HG03342 (cell line): ENCODE data around the gene TMEM254.
A peak's percentile ranks its signal among the peaks of the same experiment; 100 is the strongest.
"Not testable (repeated sequence)": the region's sequence is repeated elsewhere in the genome, so short reads cannot be mapped to it uniquely, and the experiment has no call there.

Source experiments
- ATAC-seq: cut with Tn5 transposase; IDR thresholded peaks from one replicate; pipeline ENCODE4 v1.9.1; 2021; ENCODE audit warnings: mild to moderate bottlenecking, moderate library complexity; ENCODE audit not compliant: unreplicated experiment

The TMEM254 gene, protein sequence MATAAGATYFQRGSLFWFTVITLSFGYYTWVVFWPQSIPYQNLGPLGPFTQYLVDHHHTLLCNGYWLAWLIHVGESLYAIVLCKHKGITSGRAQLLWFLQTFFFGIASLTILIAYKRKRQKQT

DNA sequence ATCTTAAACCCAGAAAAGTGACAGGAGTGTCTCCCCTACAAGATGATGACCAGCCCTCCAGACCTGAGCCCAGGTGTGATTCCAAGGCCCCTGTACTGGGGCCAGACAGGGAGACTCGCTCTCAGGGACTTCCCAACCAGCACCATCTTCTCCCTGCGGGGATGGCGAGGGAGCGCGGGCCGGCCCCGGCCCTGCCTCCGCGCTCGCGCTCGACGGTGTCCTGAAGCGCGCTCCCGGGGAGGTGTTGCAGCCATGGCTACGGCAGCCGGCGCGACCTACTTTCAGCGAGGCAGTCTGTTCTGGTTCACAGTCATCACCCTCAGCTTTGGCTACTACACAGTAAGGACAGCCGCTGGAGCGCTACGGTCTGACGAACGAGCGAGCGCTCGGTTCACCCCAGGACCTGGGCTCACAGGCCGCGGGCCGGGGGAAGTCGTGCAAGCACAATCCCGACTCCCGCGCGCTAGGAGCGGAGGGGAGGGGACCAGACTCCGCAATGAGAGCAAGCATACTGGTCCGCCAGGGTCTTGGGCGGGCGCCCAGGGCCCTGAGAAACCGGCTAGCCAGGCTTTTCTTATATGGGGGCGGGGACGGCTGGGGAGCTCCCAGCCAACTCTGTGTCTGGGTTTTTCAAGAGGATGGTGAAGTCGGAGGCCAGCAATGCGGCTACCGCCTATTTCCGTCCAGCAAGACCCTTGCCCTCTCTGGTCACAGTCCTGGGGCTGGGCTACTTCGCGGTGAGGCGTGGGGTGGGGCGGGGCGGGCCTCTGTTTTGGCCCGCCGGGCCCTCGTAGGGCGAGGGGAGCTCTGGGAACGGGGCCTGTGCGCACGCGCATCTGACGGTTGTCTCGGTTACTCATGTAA is at the start of gene TMEM254:
Gene TMEM254 (plus strand): TSS at position 218 of the 864 bp plus-strand sequence. CDS start 35 bp downstream, at position 253.
- ATAC-seq = peak; percentile 92

DNA sequence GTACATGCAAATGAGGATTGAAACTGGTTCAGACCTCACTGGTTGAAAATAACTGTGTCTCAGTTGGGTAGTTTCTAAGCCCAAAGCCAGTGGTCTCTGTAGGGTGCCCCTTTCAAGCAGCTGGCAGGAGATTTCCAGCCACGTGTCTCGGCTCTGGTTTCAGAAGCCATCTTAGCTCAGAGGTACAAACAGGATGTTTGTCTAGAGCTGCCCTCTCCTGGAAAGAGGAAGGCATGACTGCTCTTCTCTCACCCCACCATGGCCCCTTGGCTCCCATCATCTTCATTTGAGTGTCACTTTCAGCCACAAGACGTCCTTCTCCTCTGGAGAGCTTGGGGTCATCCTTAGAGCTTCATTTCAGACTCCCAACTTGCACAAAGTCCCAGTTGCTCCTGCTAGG is 49.3 kb upstream of the TMEM254 start:
- peak; percentile 82 for ATAC-seq

DNA sequence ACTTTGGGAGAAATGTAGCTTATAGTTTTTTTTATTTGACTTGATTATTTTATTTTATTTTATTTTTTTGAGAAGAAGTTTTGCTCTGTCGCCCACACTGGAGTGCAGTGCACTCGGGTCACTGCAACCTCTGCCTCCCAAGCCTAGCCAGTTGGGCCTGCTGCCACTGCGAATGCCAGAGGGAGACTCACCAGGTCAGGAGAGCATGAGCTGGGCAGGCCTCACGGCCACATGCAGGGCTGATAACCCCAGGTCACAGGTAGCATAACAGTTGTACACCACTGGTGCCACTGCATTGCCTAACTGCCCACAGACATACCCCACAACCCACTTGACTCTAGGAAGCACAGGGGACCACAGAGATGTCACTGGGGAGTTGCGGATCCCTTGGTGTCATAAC is 48.6 kb upstream of the TMEM254 start:
- not testable (repeated sequence) for ATAC-seq

DNA sequence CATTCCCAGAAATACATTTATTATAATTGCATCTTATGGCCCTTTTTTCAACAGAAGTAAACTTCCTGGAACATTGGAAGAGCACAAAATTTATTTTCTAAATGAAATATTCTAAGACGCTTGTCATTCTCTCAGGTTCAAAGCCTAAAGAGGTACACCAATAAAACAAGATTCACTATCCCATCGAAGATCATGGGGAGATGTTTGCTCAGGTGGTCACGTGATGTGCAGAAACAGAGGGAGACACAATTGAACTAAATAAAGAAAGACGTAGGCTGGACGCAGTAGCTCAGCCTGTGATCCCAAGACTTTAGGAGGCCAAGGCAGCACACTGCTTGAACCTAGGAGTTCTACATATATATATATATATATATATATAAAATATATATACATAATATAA is 46.0 kb upstream of the TMEM254 start:
- no peak for ATAC-seq

DNA sequence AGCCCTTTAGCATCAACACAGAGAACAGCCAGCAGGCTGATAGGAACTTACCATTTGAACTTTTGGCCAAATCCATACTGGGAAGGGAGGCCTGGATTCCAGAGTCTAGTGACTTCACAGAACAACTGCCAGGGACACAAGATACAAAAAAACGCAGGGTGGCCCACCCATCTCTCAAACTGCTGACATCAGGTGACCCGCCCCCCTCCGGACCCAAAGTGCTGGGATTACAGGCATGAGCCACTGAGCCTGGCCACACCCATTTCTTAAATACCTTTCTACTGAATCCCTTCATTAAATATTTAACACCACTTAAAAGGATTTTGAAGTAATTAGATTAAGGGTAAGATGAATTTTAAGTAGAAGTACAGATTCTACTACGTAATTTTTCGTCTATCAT is 43.7 kb upstream of the TMEM254 start:
- ATAC-seq = not testable (repeated sequence)

DNA sequence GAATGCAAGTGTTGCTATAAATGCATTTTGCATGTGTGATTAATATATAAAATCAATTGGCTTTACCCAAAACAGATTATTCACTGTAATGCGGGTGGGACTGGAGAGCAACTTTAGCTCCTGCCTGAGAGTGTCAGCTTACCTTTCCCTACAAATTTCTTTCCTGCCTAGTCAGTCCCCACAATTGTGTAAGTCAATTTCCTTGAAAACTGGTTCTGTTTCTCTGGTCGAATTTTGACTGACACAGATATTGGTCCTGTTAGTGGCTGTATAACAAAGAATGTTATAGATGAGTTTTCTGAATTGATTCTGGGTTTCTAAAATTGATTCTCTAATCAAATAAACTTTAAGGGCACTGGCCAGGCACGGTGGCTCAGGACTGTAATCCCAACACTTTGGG is 43.0 kb upstream of the TMEM254 start:
- ATAC-seq = not testable (repeated sequence)

DNA sequence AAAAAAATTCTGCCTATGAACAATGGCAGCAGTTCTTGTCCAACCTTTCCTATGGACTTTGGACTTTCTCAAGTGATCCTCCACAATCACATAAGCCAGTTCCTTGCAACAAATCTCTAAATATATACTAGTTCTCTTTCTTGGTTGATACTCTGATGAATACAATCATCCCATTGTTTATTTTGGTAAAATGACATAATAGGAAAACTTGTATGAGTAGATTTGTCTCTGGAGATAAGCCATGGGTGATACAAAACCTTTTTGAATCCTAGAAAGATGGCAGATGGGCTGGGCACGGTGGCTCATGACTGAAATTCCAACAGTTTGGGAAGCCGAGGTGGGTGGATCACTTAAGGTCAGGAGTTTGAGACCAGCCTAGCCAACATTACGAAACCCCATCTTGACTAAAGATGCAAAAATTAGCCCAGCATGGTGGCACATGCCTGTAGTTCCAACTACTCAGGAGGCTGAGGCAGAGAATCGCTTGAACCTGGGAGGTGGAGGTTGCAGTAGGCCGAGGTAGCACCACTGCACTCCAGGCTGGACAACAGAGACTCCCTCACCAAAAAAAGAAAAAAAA is 41.5 kb upstream of the TMEM254 start:
- not testable (repeated sequence) for ATAC-seq

DNA sequence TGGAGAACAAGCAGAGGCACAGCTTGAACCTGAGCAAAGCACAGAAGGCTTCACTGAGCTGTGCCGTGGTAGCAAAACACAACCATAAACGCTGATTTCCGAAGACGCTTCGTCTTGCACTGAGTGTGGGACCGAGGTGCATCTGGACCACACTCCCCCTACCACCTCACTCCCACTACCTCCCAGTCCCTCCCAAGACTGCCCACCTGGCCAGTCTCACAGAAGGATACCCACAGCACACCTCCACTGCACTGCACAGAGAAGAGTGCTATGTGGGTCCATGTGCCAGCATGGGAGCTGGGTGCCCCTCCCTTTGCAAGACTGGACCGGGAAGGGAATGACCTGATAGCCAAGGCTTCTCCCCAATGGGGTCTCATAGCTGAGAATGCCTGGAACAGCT is 40.2 kb upstream of the TMEM254 start:
- not testable (repeated sequence) for ATAC-seq

DNA sequence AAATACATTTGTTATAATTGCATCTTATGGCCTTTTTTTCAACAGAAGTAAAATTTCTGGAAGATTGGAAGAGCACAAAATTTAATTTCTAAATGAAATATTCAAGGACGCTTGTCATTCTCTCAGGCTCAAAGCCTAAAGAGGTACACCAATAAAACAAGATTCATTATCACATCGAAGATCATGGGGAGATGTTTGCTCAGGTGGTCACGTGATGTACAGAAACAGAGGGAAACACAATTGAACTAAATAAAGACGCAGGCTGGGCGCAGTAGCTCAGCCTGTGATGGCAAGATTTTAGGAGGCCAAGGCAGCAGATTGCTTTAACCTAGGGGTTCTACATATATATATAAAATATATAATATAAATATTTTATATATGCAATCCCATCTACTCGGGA is 37.3 kb upstream of the TMEM254 start:
- ATAC-seq = no peak

DNA sequence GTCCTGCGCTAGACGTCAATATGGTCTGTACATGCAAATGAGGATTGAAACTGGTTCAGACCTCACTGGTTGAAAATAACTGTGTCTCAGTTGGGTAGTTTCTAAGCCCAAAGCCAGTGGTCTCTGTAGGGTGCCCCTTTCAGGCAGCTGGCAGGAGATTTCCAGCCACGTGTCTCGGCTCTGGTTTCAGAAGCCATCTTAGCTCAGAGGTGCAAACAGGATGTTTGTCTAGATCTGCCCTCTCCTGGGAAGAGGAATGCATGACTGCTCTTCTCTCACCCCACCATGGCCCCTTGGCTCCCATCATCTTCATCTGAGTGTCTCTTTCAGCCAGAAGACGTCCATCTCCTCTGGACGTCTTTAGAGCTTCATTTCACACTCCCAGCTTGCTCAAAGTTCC is 33.5 kb upstream of the TMEM254 start:
- ATAC-seq = not testable (repeated sequence)

DNA sequence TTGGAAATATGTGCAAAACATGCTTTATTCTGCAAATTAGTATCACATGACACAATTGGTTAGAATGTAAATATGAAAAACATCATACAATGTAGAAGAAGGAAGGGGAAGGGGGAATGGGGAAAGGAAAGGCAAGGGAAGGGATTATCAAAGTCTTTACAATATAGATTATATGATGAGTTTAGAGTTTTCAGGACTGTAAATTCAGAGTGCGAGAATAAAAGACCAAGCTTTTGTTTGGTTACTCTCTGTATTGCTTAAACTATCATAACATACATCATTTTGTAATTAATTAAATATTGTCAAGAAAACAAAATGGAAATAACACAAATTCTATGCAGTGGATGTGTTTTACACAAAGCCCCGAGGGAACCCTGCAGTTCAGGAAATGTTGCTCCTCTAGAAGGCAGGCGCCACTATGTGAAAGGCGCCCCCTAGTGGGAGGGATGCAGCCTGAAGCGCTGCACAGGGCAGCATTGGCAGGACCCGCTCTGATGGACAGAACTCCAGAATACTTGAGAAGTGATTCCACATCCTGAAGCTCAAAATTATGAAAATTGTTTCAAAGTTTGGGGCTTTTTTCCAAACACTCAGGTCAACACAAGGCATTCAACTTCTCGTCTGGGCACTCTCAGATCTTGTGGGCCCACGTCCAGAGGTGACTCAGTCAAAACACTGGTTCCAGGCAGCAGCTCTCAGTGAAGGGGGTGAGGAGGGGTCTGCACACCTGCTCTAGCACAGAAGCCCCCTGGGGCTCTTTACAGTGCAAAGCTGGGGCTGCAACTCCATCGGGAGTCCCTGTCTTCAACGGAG is 31.6 kb upstream of the TMEM254 start:
- ATAC-seq = peak; percentile 87

DNA sequence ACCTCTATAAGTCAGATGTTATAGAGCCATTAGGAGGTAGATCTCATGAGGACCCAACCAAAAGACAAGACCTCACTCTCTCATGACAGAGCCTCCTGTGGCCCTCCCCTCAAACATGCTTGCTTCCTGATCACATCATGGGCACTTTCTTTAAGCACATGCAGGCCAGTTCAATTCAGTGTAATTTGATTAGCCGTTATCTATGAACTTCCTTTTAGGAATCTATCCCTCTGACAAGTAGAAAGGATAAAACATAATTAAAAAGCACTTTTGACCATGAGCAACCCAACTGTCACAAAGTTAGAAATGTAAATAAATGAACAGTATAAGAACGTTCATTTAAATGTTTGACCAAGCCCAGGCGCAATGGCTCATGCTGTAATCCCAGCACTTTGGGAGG is 27.7 kb upstream of the TMEM254 start:
- no peak for ATAC-seq

DNA sequence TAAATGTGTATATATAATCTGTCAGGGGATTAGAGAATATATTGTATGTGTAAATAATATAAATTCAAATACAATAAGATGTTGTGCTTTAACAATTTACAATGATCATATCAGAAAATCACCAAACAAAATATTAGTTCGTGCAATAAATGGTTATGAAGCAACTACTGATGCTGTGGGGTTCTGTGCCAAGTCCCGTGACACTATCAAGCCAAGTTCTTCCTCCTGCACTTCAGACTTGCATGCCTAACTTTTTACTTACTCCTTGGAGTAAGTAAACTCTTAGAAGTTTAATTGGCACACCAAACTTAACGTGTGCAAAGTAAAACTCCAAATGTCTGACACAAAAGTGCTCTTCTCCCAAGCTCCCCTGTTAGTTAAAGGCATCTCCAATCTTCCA is 26.5 kb upstream of the TMEM254 start:
- no peak for ATAC-seq

DNA sequence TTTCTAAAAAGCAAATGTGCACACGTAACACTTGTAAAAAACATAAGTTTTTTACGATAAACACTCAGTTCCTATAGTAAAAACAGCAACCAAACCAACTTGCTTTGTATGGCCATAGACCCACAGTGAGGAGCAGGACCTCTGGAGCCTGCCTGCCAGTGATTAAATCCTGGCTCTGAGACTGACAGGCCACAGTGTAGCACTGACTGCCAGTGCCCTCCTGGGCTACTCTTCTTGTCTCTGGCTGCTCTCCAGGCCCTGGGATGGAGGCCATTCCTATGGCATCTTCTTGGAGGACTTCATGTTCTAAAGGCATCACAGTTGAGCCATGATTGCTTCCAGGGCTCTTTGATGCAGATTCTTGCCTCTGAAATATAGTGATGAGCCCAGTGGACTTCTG is 22.7 kb upstream of the TMEM254 start:
- ATAC-seq = no peak

DNA sequence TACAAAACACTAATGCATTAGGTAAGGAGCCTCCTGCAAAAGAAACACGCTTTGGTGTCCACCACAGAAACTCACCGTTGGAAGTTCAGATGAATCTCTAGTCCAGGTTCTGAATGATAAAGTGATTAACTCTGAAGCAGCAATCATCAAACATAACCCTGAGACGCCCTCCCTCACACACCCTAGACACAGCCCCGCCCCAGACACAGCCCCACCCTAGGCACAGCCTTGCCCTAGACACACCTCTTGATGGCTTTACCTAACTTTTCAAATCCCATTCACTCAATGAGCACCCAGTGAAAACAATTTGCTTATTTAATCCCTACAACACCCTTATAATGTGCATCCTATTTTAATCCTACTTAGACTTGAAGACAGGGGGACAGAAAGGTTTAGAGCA is 21.3 kb upstream of the TMEM254 start:
- ATAC-seq = no peak

DNA sequence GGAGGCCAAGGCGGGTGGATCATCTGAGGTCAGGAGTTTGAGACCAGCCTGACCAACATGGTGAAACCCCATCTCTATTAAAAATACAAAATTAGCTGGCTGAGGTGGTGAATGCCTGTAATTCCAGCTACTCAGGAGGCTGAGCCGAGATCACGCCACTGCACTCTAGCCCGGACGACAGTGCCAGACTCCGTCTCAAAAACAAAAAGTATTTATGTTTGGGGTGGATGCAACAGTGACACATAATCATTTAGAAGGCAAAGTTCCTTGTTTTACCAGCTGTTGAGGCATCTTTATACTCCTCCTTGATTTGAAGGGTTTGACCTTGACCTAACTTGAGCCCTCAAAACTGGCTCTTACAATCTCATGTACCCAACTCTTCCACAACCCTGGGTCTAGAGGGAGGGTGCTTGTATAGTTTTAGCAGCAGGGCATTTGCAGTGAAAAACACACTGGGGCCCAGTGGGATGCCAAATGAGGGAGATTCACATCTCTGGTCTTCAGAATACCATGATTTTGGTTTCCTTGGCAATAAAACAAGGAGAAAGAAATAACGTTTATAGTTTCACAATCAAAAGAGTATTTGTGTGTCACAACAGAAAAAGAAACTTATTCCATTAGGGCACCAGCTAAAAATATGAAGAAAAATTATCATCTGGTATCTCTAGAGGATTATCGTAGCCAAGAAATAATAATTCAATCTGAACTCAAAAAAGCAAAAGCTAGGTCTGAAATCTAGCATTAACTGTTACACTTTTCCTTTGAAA is 14.2 kb upstream of the TMEM254 start:
- no peak for ATAC-seq

DNA sequence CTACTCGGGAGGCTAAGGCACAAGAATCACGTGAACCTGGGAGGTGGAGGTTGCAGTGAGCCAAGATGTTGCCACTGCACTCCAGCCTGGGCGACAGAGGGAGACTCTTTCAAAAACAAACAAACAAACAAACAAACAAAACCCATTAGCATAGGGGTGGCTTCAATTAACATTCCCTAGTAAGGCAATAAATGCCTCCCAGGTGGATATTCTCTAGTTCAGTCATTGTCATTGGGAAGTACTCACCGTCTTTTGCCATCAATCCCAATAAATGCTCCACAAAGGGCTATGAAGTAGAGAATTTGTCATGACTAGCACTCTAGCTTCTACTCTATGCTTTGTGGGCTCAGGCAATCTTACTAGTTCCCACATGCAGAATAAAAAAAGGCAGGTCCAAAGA is 11.7 kb upstream of the TMEM254 start:
- no peak for ATAC-seq

DNA sequence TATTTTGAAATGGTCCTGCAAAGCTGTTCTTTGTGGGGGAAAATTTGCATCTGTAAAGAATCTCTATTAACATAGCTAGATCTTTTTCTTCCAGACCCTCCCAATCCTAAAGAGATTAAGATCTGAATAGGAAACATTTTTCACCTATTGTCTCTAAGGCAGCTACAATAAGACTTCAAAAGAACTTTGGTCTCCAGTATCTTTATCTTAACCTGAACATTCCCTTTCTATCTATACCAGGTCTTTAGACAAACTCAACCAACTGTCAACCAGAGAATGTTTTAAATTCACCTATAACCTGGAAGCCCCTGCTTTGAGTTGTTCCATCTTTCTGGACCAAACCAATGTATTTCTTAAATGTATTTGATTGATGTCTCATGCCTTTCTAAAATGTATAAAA is 10.6 kb upstream of the TMEM254 start:
- ATAC-seq = not testable (repeated sequence)

DNA sequence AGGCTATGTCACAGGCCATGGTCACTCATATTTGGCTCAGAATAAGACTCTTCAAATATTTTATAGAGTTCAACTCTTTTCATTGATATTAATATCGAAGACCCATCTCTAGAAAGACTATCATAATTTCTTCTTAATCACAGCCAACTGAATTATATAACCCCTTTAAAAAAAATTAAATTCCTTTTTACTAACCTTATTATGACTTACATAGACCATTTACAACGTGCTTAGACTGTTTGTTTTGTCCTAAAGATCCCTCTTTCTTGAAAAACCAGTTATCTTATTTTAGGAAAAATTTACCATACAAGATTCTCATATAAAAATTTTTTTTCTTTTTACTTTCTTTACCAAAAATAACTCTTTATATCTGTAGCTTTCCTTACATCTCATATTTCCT is 10.2 kb upstream of the TMEM254 start:
- no peak for ATAC-seq

DNA sequence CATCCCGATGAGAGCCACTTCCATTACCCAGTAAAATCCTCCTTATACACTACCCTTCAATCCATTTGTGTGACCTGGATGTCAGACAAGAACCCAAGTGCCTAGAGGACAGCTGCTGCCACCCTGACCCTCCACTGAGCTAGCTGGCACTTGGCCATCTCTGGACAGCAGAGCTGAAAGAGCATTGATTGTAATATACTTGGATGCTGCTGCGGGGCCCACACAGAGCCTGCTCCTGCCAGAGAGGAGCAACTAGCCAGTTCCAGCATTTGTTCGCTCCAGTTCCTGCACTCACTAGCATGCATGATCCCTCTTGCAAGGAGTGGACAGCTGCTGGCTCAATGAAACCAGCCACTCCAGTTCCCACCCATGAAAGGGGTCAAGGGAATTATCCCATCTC is 8.4 kb upstream of the TMEM254 start:
- ATAC-seq = no peak

DNA sequence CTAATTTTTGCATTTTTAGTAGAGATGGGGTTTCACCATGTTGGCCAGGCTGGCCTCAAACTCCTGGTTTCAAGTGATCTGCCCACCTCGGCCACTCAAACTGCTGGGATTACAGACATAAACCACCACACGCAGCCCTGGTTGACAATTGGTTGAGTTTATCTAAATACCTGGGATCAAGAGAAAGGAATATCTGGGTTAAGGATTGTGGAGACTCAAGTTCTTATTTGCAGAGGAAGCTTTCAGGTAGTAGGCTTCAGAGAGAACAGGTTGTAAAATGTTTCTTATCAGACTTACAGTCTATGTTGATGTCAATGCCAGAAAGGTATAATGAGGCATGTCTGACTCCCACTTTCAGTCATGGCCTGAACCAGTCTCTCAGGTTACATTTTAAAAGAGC is 5.9 kb upstream of the TMEM254 start:
- no peak for ATAC-seq
